Activated CD4-positive, alpha-beta T cell treated with anti-CD3 and anti-CD28 coated beads, Interleukin-2, amount 10 ng/mL, durations not matched to agents 7 days and 5 days (primary cell): ENCODE data around the gene PIGQ. TPM values are rescaled to one million over a fixed set of nuclear protein-coding genes. Genes with fewer than 3 reads are reported as not detected.

Experiments
- CTCF ChIA-PET: fragments of 350-600 bp; sonication (Branson Sonifier 250); formaldehyde crosslinking; loops from one replicate; lab custom pipeline; 2021; ENCODE audit warnings: antibody characterized with exemption; lab: Charles Lee
- POLR2A ChIA-PET: fragments of 350-600 bp; sonication (Branson Sonifier 250); formaldehyde crosslinking; loops from one replicate; lab custom pipeline; 2021; ENCODE audit warnings: antibody characterized with exemption; lab: Charles Lee
- DNase-seq: peaks from one replicate; pipeline ENCODE4 v3.0.0-alpha.2; 2020
- H3K27ac Mint-ChIP-seq: one replicate; pipeline ENCODE4 v1.8.0; 2021; ENCODE audit warnings: mild to moderate bottlenecking, moderate library complexity, mixed read lengths
- H3K27me3 Mint-ChIP-seq: one replicate; pipeline ENCODE4 v1.8.0; 2021; ENCODE audit warnings: mixed read lengths
- H3K36me3 Mint-ChIP-seq: one replicate; pipeline ENCODE4 v1.8.0; 2021; ENCODE audit warnings: low read depth, mixed read lengths
- H3K4me1 Mint-ChIP-seq: one replicate; pipeline ENCODE4 v1.8.0; 2021; ENCODE audit warnings: mixed read lengths
- H3K4me3 Mint-ChIP-seq: one replicate; pipeline ENCODE4 v1.8.0; 2021; ENCODE audit warnings: mild to moderate bottlenecking, moderate library complexity, mixed read lengths
- H3K9me3 Mint-ChIP-seq: one replicate; pipeline ENCODE4 v1.8.0; 2021; ENCODE audit warnings: mixed read lengths
- total RNA-seq, 2 experiments: library from RNA; stranded (reverse); gene quantifications; one replicate each; pipeline ENCODE4 v1.2.3, GENCODE V29; 2021

Gene PIGQ
- total RNA-seq, 2 experiments from 2014 or later = 44.5 to 46.1 TPM

GRCh38 chr16:582614-583331 is 13.0 kb downstream of the PIGQ start:
- H3K27me3 Mint-ChIP-seq = no peaks in the 10 kb centered on the region
- H3K9me3 Mint-ChIP-seq = no peaks in the 10 kb centered on the region
- ChIA-PET CTCF (interaction anchor here (0.6 kb wide), 2 partner anchors 81 to 698 kb away, joined by 3 to 4 read pairs; no protein-coding TSS in a partner anchor), POLR2A (no interaction called here)
- H3K4me3 Mint-ChIP-seq = no peak overlapping the region
- H3K27ac Mint-ChIP-seq = no peak overlapping the region
- no peak for DNase-seq
- H3K4me1 Mint-ChIP-seq = peaks cover 10% of the 10 kb centered on the region
- peaks cover 1% of the 10 kb centered on the region for H3K36me3 Mint-ChIP-seq

- no peak overlapping the region for H3K4me3 Mint-ChIP-seq
- peaks cover 15% of the 10 kb centered on the region for H3K4me1 Mint-ChIP-seq
- H3K27ac Mint-ChIP-seq = no peak overlapping the region
- DNase-seq = no peak
- ChIA-PET CTCF (no interaction called here), POLR2A (no interaction called here)
- H3K36me3 Mint-ChIP-seq = peaks cover 1% of the 10 kb centered on the region
- no peaks in the 10 kb centered on the region for H3K27me3 Mint-ChIP-seq
- no peaks in the 10 kb centered on the region for H3K9me3 Mint-ChIP-seq
Observed at GRCh38 chr16:583470-583814, 13.7 kb downstream of the PIGQ start.

GRCh38 chr16:583815-584591 is 14.2 kb downstream of the PIGQ start:
- Mint-ChIP-seq H3K27me3 (no peaks in the 10 kb centered on the region), H3K4me1 (peaks cover 15% of the 10 kb centered on the region), H3K36me3 (peaks cover 1% of the 10 kb centered on the region), H3K4me3 (no peak overlapping the region), H3K9me3 (no peaks in the 10 kb centered on the region), H3K27ac (no peak overlapping the region)
- DNase-seq = no peak
- CTCF ChIA-PET = interaction anchor here (1.0 kb wide), 1 partner anchor 17 kb away, joined by 3 read pairs; the partner anchor contains the start of gene NHLRC4
- POLR2A ChIA-PET = no interaction called here

GRCh38 chr16:585351-585750 is 15.6 kb downstream of the PIGQ start:
- peaks cover 15% of the 10 kb centered on the region for H3K4me1 Mint-ChIP-seq
- no peaks in the 10 kb centered on the region for H3K9me3 Mint-ChIP-seq
- no peak overlapping the region for H3K27ac Mint-ChIP-seq
- ChIA-PET POLR2A (no interaction called here), CTCF (interaction anchor here (0.9 to 1.0 kb wide), 3 partner anchors 17 to 51 kb away, joined by 3 to 4 read pairs (median 3); partner anchors contain the start of genes METTL26 and NHLRC4)
- peaks cover 1% of the 10 kb centered on the region for H3K36me3 Mint-ChIP-seq
- DNase-seq = no peak
- no peak overlapping the region for H3K4me3 Mint-ChIP-seq
- no peaks in the 10 kb centered on the region for H3K27me3 Mint-ChIP-seq

GRCh38 chr16:586047-586644 is 16.4 kb downstream of the PIGQ start:
- no peak for DNase-seq
- Mint-ChIP-seq H3K9me3 (no peaks in the 10 kb centered on the region), H3K27ac (peak overlapping the region; percentile 2), H3K27me3 (no peaks in the 10 kb centered on the region), H3K36me3 (peaks cover 1% of the 10 kb centered on the region), H3K4me1 (peaks cover 22% of the 10 kb centered on the region), H3K4me3 (no peak overlapping the region)
- CTCF ChIA-PET = interaction anchor here (1.0 kb wide), 1 partner anchor 16 kb away, joined by 4 read pairs; no protein-coding TSS in a partner anchor
- POLR2A ChIA-PET = no interaction called here

- peaks cover 28% of the 10 kb centered on the region for H3K4me1 Mint-ChIP-seq
- ChIA-PET POLR2A (interaction anchor here (0.6 kb wide), 1 partner anchor 200 kb away, joined by 10 read pairs; no protein-coding TSS in a partner anchor), CTCF (interaction anchor here (0.9 kb wide), 1 partner anchor 16 kb away, joined by 3 read pairs; no protein-coding TSS in a partner anchor)
- H3K36me3 Mint-ChIP-seq = peaks cover 1% of the 10 kb centered on the region
- H3K9me3 Mint-ChIP-seq = no peaks in the 10 kb centered on the region
- peak overlapping the region; percentile 98 for H3K27ac Mint-ChIP-seq
- H3K4me3 Mint-ChIP-seq = peak overlapping the region; percentile 94
- DNase-seq = no peak
- H3K27me3 Mint-ChIP-seq = no peaks in the 10 kb centered on the region
Observed at GRCh38 chr16:586645-587590, 17.1 kb downstream of the PIGQ start.

GRCh38 chr16:588639-588888 is 18.8 kb downstream of the PIGQ start:
- peak overlapping the region; percentile 94 for H3K4me3 Mint-ChIP-seq
- CTCF ChIA-PET = interaction anchor here (0.9 to 1.3 kb wide), 2 partner anchors 11 to 59 kb away, joined by 3 to 4 read pairs; no protein-coding TSS in a partner anchor
- peak overlapping the region; percentile 98 for H3K27ac Mint-ChIP-seq
- POLR2A ChIA-PET = interaction anchor here (0.8 kb wide), 1 partner anchor 48 kb away, joined by 3 read pairs; the partner anchor contains the start of gene METTL26
- peaks cover 32% of the 10 kb centered on the region for H3K4me1 Mint-ChIP-seq
- peaks cover 1% of the 10 kb centered on the region for H3K36me3 Mint-ChIP-seq
- DNase-seq = peak; percentile 66
- no peaks in the 10 kb centered on the region for H3K27me3 Mint-ChIP-seq
- no peaks in the 10 kb centered on the region for H3K9me3 Mint-ChIP-seq

- peak overlapping the region; percentile 99 for H3K27ac Mint-ChIP-seq
- no peaks in the 10 kb centered on the region for H3K9me3 Mint-ChIP-seq
- peaks cover 1% of the 10 kb centered on the region for H3K36me3 Mint-ChIP-seq
- peaks cover 32% of the 10 kb centered on the region for H3K4me1 Mint-ChIP-seq
- DNase-seq = peak; percentile 97
- ChIA-PET CTCF (interaction anchor here (0.9 to 1.3 kb wide), 2 partner anchors 11 to 59 kb away, joined by 3 to 4 read pairs; no protein-coding TSS in a partner anchor), POLR2A (interaction anchor here (0.8 kb wide), 1 partner anchor 47 kb away, joined by 3 read pairs; the partner anchor contains the start of gene METTL26)
- H3K4me3 Mint-ChIP-seq = peak overlapping the region; percentile 94
- H3K27me3 Mint-ChIP-seq = no peaks in the 10 kb centered on the region
Observed at GRCh38 chr16:588889-589657, 19.3 kb downstream of the PIGQ start.

- Mint-ChIP-seq H3K27ac (peak within 1 kb of the TSS; percentile 99), H3K4me3 (peak within 1 kb of the TSS; percentile 85), H3K4me1 (peaks cover 32% of the 10 kb centered on the region), H3K9me3 (no peaks in the 10 kb centered on the region), H3K27me3 (no peaks in the 10 kb centered on the region), H3K36me3 (peaks cover 1% of the 10 kb centered on the region)
- ChIA-PET POLR2A (no interaction called here), CTCF (no interaction called here)
- DNase-seq = peak; percentile 99
Observed at GRCh38 chr16:589658-590187, 20.0 kb downstream of the PIGQ start, which contains the start of gene RAB40C. TSS of gene RAB40C (plus strand) at chr16:590066. CDS start at chr16:590292, 226 bp downstream.

- Mint-ChIP-seq H3K27me3 (no peaks in the 10 kb centered on the region), H3K36me3 (peaks cover 1% of the 10 kb centered on the region), H3K27ac (peak overlapping the region; percentile 83), H3K4me1 (peaks cover 31% of the 10 kb centered on the region), H3K4me3 (peak overlapping the region; percentile 81), H3K9me3 (no peaks in the 10 kb centered on the region)
- CTCF ChIA-PET = no interaction called here
- no peak for DNase-seq
- POLR2A ChIA-PET = no interaction called here
Observed at GRCh38 chr16:590188-590814, 20.5 kb downstream of the PIGQ start.

- no peak for DNase-seq
- peak overlapping the region; percentile 81 for H3K4me3 Mint-ChIP-seq
- POLR2A ChIA-PET = no interaction called here
- peaks cover 26% of the 10 kb centered on the region for H3K4me1 Mint-ChIP-seq
- H3K27ac Mint-ChIP-seq = peak overlapping the region; percentile 83
- peaks cover 1% of the 10 kb centered on the region for H3K36me3 Mint-ChIP-seq
- CTCF ChIA-PET = no interaction called here
- no peaks in the 10 kb centered on the region for H3K9me3 Mint-ChIP-seq
- no peaks in the 10 kb centered on the region for H3K27me3 Mint-ChIP-seq
Observed at GRCh38 chr16:590815-591200, 21.0 kb downstream of the PIGQ start.
